Measurements from ENCODE around the gene TMED4.

Gene TMED4

DNA sequence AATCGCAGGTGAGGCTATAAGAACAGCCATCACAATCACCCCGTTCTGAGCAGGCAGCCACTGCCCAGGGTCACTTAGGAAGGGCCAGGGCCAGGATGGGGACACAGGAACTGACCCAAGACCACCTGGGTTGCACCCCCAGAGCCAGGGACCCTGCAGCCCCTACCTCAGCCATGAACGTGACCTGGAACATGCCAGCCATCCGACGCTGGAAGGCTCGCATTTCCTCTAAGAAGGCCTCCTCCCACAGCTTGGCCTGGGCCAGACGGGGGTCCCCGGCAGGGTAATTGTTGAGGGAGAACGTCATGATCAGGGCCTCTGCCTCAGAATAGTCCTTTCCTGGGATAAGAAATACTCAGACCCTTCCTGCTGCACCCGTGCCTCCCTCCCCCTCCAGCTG, 45.9 kb downstream of the TMED4 start:
- no peak overlapping the region for H3K4me3 ChIP-seq (replicated peaks; ENCODE audit: low read depth, low read length)
- TF ChIP-seq, protein P1, sequence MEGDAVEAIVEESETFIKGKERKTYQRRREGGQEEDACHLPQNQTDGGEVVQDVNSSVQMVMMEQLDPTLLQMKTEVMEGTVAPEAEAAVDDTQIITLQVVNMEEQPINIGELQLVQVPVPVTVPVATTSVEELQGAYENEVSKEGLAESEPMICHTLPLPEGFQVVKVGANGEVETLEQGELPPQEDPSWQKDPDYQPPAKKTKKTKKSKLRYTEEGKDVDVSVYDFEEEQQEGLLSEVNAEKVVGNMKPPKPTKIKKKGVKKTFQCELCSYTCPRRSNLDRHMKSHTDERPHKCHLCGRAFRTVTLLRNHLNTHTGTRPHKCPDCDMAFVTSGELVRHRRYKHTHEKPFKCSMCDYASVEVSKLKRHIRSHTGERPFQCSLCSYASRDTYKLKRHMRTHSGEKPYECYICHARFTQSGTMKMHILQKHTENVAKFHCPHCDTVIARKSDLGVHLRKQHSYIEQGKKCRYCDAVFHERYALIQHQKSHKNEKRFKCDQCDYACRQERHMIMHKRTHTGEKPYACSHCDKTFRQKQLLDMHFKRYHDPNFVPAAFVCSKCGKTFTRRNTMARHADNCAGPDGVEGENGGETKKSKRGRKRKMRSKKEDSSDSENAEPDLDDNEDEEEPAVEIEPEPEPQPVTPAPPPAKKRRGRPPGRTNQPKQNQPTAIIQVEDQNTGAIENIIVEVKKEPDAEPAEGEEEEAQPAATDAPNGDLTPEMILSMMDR (IDR thresholded peaks at IDR 0.05; ENCODE audit: low read depth, low read length, missing control alignments), result no peak
- no peak for DNase-seq (ENCODE audit: extremely low read depth, low read depth)

DNA sequence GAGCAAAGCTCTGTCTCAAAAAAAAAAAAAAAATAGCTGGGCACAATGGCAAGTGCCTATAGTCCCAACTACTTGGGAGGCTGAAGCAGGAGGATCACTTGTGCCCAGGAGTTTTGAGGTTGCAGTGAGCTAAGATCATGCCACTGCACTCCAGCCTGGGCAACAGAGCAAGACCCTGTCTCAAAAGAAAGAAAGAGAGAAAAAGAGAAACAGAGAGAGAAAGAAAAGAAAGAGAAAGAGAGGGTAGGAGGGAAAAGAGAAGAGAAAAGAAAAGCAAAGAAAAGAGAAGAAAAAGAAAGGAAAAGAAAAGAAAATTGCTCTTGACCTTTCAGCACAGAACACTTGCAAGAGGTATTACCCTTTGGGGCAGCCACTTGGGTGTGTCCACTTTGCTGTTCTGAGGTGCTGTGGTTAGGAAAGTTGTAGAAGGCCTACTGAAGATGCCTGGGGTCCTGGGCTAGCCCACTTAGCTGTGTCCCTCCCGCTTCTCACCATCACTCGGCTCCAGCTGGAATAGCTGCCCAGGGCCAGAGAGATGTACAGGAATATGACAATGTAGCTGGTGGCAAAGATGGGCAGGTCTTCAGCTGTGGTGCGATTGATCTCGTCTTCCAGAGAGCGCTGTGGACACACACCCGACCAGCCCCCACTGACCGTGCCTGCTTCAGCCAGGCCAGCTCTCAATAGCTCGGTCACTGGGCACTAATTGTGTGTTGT, 46.5 kb downstream of the TMED4 start:
- TF ChIP-seq, protein P1 (IDR thresholded peaks at IDR 0.05; ENCODE audit: low read depth, low read length, missing control alignments), result no peak
- no peak overlapping the region for H3K4me3 ChIP-seq (replicated peaks; ENCODE audit: low read depth, low read length)
- no peak for DNase-seq (ENCODE audit: extremely low read depth, low read depth)

DNA sequence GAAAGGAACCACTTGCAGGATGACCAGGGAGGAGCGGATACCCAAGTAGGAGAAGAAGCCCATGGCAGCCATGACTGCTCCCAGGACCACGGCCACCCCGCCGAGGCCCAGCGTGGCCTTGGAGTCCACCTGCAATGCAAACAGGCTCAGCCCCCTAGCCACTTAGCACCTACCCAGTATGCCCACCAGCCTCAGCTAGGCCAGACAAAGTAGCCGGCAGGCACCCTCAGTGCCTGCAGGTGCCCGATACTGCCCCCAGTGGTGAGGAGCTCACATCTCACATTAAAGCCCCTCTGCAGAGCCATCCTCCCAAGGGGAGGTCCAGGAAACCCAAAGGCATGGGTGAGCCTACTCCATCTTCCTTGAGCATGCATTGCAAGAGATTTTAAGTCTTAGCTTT, 47.5 kb downstream of the TMED4 start:
- TF ChIP-seq, protein P1 (IDR thresholded peaks at IDR 0.05; ENCODE audit: low read depth, low read length, missing control alignments), result peak; percentile 79
- no peak for DNase-seq (ENCODE audit: extremely low read depth, low read depth)
- H3K4me3 ChIP-seq (replicated peaks; ENCODE audit: low read depth, low read length), result no peak overlapping the region

DNA sequence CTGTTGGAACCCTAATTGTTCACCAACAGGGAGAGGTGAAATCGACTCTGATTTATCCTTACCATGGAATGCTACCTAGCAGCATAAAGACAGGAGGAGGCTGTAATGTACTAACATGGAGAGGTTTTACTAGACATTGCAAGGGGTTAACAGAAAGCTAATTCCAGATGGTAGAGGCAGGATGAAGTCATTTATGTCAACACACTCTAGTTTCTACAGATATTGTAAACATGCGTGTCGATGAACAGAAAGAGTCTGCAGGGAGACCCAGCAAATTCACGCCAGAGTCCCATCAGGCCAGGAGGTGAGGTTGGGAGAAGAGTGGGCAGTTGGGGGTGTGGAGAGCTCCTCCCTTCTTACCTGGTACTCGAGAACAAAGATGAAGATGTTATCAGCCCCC, 47.9 kb downstream of the TMED4 start:
- TF ChIP-seq, protein P1 (IDR thresholded peaks at IDR 0.05; ENCODE audit: low read depth, low read length, missing control alignments), result no peak
- no peak for DNase-seq (ENCODE audit: extremely low read depth, low read depth)
- no peak overlapping the region for H3K4me3 ChIP-seq (replicated peaks; ENCODE audit: low read depth, low read length)

DNA sequence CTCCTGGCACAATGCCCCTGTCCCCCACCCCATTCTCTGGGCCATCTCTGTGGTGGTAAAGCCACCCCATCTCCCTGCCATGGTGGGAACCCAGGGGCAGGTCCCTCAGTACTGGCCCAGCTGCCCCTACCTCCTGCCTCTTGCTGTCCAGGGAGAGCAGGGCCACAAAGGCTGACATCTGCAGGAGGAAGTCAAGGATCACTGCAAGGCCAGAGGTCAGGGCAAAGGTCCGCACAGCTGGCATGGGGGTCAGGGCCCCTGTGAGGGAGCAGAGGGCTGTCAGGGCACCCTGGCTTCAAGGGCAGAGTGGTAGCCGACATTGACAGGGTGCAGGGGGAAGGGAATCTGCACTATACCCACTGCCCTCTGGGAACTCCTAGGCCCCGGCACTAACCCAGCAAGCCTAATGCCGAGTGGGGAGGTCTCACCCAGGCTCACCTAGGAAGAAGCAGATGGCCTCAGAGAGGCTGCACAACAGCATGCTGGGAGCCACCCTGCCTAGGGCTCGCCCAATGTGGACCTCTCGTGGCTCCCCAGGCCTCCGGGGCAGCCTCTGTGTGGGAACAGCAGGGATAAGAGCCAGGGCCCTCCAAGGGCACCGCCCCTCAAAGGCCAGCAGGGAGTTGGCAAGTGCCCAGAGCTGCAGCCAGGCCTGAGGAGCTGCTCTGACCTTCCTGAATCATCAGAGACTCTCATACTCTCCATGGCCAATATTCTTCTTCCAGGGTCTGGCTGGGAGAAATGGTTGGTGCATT, 48.6 kb downstream of the TMED4 start:
- TF ChIP-seq, protein P1 (IDR thresholded peaks at IDR 0.05; ENCODE audit: low read depth, low read length, missing control alignments), result no peak
- DNase-seq (ENCODE audit: extremely low read depth, low read depth), result no peak
- H3K4me3 ChIP-seq (replicated peaks; ENCODE audit: low read depth, low read length), result no peak overlapping the region

DNA sequence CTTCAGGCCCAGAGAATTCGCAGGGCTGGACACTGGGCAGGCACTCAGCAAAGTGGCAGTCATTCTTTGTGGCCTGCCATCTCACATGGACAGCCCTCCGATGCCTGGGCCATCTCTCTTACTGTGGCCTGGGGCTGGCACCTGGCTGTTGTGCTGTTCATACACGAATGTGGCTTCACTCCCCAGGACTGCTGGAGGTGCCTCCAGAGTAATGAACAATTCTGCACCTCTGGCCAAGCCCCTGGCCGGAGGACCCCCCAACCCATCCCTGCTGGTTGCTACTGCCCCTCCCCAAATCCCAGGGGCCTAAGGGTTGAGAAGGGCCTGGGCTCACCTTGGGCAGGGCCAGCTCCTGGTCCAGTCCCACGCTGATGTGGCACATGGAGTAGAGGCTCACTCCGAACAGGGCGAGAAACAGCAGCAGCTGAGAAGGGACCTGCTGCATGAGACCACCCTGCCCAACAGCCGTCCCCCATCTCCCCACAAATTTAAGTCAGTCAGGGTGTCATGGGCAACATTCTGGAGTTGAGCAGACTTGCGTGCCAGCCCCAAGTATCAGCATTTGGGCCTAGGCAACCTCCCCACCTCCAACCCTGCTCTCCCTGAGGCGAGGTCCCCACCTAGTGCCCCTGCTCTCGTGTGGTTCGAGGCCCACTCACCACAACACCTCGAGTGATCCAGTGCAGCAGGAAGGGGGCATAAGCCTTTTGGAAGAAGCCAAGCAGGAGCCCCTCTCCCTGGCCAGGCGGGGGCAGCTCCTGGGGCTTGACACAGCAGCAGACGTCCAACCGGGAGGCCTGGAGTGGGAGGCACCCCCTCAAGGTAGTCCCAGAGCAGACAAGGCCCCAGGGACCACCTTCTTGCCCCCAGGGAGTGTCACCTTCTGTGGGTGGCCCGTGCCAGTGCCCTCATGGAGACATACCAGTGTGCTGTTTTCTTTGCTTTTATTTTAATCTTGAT, 50.3 kb downstream of the TMED4 start:
- DNase-seq (ENCODE audit: extremely low read depth, low read depth), result no peak

More for the DNA sequence above, 50.3 kb downstream of the TMED4 start:
- TF ChIP-seq, protein P1 (IDR thresholded peaks at IDR 0.05; ENCODE audit: low read depth, low read length, missing control alignments), result no peak
- H3K4me3 ChIP-seq (replicated peaks; ENCODE audit: low read depth, low read length), result no peak overlapping the region

Measured in HFF-Myc (cell line).